NCI-H2107 treated with DMSO at 0.1 percent for 48 hours (cell line): ENCODE results near the gene CENPO.
"Not testable (repeated sequence)": the region's sequence is repeated elsewhere in the genome, so short reads cannot be mapped to it uniquely, and the experiment has no call there.

Source experiments
- DNase-seq: peaks from one replicate; lab custom pipeline; 2025; ENCODE audit not compliant: unreplicated experiment; lab: John Stamatoyannopoulos, UW

CENPO gene

DNA sequence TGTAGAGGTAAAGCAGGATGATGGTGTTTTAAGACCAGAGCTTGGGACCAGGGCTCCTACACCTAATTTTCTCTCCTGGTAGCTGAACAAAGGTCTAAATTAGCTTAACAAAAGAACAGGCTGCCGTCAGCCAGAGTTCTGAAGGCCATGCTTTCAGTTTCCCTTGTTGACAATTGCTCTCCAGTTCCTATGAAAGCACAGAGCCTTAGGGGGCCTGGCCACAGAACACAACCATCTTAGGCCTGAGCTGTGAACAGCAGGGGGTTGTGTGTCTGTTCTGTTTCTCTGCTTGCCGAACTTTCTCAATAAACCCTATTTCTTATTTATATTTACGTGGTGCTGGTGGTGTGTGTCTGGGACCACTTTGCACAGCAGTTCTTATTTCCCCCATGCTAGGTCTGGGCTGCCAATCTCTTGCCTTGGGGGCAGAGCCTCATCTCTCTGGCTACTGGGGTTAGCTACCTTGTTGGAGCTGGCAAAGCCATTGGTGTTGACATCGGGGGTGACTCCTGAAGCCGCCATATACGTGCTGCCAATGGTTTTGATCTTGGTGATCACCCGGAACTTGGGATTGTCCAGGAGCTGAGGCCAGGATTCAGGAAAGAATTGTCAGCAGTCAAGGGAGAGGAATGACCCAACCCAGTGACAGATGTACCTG lies 29.0 kb downstream of the CENPO start:
- peak; percentile 90 for DNase-seq

GRCh38 chr2:24824071-24824588 lies 30.9 kb downstream of the CENPO start:
- DNase-seq, result no peak

DNA sequence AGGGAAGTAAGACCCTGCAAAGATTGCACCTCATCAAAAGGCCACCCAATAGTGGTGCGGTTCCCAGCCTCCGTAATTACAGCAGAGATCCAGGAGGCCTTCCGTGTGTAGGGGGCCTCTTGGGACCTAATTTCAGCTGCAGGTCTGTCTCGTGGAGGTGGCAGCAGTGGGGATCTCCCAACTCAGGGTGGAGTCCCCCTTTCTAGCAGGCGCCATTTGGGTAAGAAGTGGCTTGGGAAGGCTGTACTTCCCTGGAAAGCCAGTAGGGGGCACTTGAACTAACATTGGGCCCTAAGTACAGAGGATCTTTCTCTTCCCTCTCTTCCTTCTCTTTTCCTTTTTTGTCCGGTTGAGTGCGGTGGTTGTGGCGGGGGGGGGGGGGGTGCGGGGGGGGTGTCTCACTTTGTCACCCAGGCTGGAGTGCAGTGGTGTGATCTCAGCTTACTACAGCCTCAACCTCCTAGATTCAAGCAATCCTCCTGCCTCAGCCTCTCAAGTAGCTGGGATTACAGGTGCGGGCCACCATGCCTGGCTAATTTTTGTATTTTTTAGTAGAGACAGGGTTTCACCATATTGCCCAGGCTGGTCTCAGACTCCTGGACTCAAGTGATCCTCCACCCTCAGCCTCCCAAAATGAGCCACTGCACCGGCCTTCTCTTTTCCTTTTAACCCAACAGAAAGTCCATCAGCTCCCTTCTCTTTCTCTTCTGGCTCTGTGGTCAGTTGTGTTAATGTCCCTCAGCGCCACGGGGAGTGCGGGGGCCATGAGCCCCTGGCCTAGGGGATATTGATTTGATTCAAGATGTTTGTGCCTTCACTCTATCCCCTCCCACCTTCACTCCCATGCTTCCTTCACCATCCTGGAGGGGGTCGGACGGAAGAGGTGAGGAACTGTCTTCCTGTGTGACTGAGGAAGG lies 32.0 kb downstream of the CENPO start:
- DNase-seq, result no peak

DNA sequence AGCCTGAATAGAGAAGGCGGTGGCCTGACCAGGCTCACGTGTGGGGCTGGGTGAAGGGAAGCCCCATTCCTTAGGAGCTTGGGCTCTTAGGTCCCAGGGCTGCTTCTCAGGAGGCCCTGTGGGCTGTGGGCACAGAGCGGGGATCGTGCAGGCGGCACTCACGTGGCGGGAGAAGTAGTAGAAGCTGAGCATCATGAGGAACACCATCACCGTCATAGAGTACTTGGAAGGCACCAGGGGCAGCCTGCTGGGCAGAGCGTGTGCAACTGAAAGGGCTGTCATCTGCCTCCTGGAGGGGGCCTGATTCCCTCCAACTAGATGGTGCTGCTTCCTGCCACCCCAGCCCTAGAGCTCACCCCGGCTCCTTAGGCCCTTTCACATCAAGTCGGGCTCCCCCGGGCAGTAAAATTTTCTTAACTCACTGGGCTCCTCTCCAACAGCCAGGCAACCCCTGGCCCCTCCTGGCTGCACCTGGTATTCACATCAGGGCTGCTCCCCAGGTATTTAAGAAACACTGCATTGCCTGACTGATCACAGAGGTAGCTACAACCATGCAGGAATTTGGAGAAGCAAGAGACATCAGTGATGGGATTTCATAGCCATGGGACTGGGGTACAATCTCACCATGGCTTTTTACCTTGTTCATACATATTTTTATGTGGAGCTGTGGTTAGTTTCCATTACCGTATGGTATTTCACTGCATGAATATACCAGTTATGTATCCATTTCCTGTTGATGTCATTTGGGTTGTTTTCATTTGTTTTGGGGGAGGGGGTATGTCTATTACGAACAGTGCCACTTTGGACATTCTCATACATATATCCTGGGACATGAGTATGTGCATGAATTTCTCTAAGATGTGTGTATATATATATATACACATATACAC lies 32.9 kb downstream of the CENPO start:
- no peak for DNase-seq

DNA sequence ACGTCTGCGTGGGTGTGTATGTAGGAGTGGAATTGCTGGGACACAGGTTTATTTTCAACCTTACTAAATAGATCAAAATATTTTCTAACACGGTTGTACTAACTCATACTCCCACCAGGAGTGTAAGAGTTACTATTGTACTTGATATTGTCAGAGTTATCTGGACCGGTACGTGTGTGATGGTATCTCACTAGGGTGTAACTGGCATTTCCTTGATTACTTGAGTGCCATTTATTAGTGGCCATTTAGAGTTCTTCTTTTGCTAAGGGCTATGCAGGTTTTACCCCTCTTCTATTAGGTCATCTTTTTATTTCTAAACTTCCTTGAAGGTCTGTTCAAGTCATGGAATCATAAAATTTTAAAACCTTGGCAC lies 33.5 kb downstream of the CENPO start:
- no peak for DNase-seq

DNA sequence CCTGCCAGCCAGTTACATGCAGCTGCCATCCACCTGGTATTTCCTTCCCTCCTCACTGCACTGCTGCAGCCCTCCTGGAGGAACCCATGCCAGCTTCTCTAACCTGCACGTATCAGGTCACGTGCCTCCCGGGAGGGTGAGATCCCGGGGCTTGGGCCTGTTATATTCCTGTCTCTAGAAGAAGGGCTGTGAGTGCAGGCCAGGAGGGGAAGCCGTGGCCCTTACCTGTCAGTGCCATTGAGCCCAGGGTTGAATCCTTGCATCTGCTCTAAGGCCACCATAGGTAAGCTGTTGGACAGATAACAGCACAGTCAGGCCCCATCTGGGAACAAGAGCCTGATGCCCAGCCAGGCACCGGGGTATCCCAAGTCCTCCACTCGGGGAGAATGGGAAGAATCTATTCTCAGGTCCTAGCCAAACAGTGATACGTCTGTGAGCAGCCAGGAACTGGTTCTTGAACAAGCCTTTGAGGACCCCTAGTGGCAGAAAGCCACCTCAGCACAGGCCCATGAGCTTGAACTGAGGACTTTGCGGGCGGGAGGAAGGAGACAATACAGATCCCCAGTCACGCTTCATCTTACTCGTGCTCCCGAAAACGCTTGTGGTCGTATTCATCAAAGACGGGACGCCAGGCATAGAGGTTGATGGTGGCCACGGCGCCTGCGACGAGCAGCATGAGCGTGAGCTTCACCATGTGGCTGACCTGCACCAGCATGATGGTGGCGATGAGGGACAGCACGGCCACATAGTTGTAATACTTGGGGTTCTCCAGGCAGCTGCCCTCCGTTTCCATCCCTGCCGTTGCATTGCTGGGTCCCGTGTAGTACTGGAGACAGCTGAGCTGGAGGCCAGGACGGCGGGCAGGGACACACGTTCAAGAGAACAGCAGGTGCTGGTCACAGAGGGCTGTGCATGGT lies 34.4 kb downstream of the CENPO start:
- peak; percentile 78 for DNase-seq

DNA sequence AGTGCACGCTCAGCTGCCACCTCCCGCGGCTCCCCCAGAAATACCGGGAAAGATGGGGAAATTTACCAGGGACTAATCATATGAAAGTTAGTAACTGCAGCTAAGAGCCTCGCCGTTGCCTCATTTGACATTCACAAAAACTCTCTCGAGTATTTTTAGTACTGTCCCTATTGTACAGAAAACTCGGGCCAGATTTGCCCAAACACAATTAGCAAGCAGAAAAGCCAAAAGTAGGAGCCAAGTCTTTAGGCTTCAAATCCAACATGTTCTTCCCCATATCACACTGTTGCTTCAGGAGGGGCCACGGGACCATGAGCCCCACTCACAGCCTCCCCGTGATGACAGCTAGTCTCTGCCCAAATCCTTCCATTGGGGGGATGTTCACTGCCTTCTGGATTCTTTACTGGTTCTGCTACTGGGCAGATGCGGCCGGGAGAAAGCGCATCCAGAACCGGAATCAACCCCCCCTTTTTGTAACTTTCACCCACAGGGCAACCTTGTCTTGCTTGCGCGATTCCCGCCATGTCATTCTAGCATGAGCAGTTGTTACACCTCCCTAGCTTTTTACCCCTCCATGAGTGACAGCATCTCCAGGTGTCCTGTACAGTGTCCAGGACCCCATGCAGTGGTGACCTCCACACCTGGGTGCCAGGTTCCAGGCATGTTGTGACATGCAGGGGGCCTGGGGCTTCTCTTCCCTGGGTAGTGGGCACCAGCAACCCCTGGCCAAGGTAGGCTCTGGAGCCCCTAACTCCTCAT lies 35.2 kb downstream of the CENPO start:
- no peak for DNase-seq

GRCh38 chr2:24830351-24830750 lies 37.1 kb downstream of the CENPO start:
- no peak for DNase-seq

- no peak for DNase-seq
Measured at GRCh38 chr2:24830786-24831185, 37.6 kb downstream of the CENPO start.

GRCh38 chr2:24831221-24832072 lies 38.2 kb downstream of the CENPO start:
- DNase-seq, result no peak

DNA sequence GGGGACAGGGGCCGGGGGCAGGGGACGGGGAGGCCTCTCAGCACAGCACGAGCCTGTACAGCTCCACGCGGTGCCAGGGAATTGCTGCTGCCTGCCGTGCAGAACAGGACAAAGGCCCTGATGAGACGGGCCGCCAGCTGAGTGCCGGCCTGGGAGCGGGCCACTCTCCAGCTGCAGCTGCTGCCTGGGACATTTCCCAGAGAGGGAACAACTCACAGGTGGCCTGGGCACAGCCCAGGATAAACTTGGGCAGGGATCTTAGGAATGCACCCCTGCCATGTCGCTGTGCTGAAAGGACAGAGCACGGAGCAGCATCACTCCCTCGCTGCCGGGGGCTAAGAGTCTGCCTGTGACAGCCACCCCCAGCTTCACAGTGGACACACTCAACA lies 38.8 kb downstream of the CENPO start:
- DNase-seq, result peak; percentile 12

DNA sequence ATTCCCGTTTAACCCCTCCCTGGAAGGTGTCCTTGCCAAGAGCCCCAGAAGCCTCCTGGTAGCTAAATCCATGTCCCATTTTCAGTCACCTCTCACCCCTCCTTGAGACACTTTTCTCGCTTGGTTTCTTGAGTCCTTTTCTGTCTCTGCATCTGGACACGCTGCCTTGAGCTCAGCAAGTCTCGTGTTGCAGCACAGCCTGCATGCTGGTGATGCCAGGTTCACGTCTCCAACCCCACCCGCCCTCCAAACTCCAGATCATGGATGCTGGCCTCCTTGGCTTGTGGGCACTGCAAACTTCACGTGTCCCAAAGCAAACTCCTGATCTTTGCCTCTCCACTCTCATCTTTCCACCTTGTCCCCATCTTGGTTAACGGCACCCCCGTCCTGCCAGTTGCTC lies 39.3 kb downstream of the CENPO start:
- no peak for DNase-seq

- DNase-seq, result peak; percentile 87
Measured at GRCh38 chr2:24832931-24833701, 39.9 kb downstream of the CENPO start.

- no peak for DNase-seq
Measured at GRCh38 chr2:24833821-24834732, 40.9 kb downstream of the CENPO start.

- no peak for DNase-seq
Measured at GRCh38 chr2:24834733-24835395, 41.6 kb downstream of the CENPO start.

GRCh38 chr2:24835411-24835810 lies 42.2 kb downstream of the CENPO start:
- not testable (repeated sequence) for DNase-seq
